Measurements from ENCODE around the gene METAP1D.

GRCh38 chr2:172031536-172031935 lies 31.8 kb downstream of the METAP1D start:
- no peak for TF ChIP-seq CTCF (IDR thresholded peaks at IDR 0.05)
- no peak for TF ChIP-seq POLR2A (IDR thresholded peaks at IDR 0.05)
